K562 (cell line): ENCODE data around the gene BPI. TPM values are rescaled to one million over a fixed set of nuclear protein-coding genes. Genes with fewer than 3 reads are reported as not detected.

Source experiments
- ATF7 ChIP-seq: fragments of 450-650 bp; IDR thresholded peaks from 2 replicates; pipeline ENCODE4 v1.7.1; 2014; ENCODE audit warnings: mild to moderate bottlenecking, moderate library complexity
- CBX3 ChIP-seq, 2 experiments: IDR thresholded peaks; 1 replicate in 1 of 2; 2 replicates in 1 of 2; pipeline ENCODE4 v1.6.1; 2012; ENCODE audit warnings: inconsistent platforms in 2 of 2, low read length in 2 of 2, borderline replicate concordance in 1 of 2, control low read depth in 1 of 2
- GABPB1 ChIP-seq: sonication (generic); formaldehyde crosslinking; IDR thresholded peaks from 2 replicates; pipeline ENCODE4 v1.8.0; 2022; ENCODE audit warnings: mild to moderate bottlenecking, missing genetic modification reagents
- JUN ChIP-seq, 2 experiments: sonication (generic) in 1 of 2; formaldehyde crosslinking in 1 of 2; IDR thresholded peaks; 2 replicates each; pipeline versions ENCODE4 v1.6.1 to v1.8.0; 2012 to 2022; ENCODE audit warnings: borderline replicate concordance in 2 of 2, mild to moderate bottlenecking in 2 of 2, improper control_type of control experiment in 1 of 2, low read depth in 1 of 2, low read length in 1 of 2, missing genetic modification reagents in 1 of 2
- MEF2D ChIP-seq: conservative IDR thresholded peaks from 2 replicates; pipeline ENCODE4 v1.6.1; 2016; ENCODE audit warnings: low read depth, missing genetic modification characterization, missing compliant biosample characterization
- RAD21 ChIP-seq, 2 experiments: fragments of 250-450 bp in 1 of 2; fragments of 450-650 bp in 1 of 2; sonication (Bioruptor Pico) in 1 of 2; formaldehyde crosslinking in 1 of 2; IDR thresholded peaks in 1 of 2; conservative IDR thresholded peaks in 1 of 2; 2 replicates each; pipeline versions ENCODE4 v1.4.0 to v1.8.0; 2020 to 2022; ENCODE audit warnings: mild to moderate bottlenecking in 2 of 2, moderate library complexity in 1 of 2
- RCOR1 ChIP-seq, 2 experiments: IDR thresholded peaks; 2 replicates each; pipeline ENCODE4 v1.6.1; 2012; ENCODE audit warnings: low read depth in 2 of 2, low read length in 2 of 2, borderline replicate concordance in 1 of 2, improper control_type of control experiment in 1 of 2
- SRSF1 ChIP-seq: fragments of 200-400 bp; formaldehyde crosslinking; IDR thresholded peaks from 2 replicates; pipeline ENCODE4 v1.6.1; 2017; ENCODE audit warnings: mild to moderate bottlenecking, low read depth, low read length, moderate library complexity
- TCF3 ChIP-seq: sonication (generic); formaldehyde crosslinking; IDR thresholded peaks from 2 replicates; pipeline ENCODE4 v1.4.0; 2020; ENCODE audit warnings: mild to moderate bottlenecking, missing genetic modification reagents
- YY1 ChIP-seq, 3 experiments: IDR thresholded peaks; 2 replicates each; pipeline ENCODE4 v1.6.1; 2011; ENCODE audit warnings: low read length in 2 of 3, mild to moderate bottlenecking in 2 of 3, moderate library complexity in 2 of 3, borderline replicate concordance in 1 of 3, control low read depth in 1 of 3, low read depth in 1 of 3; ENCODE audit not compliant: insufficient read depth in 3 of 3, insufficient replicate concordance in 2 of 3, control insufficient read depth in 1 of 3, insufficient read length in 1 of 3; ENCODE audit errors: extremely low read depth in 1 of 3
- ZBTB7A ChIP-seq: IDR thresholded peaks from 2 replicates; pipeline ENCODE4 v1.6.1; 2011; ENCODE audit warnings: low read depth, mild to moderate bottlenecking, low read length, moderate library complexity, borderline replicate concordance; ENCODE audit not compliant: control insufficient read depth
- polyA plus RNA-seq, 8 experiments: library from polyadenylated mRNA; depleted of rRNA in 4 of 8; stranded (reverse) in 5 of 8; unstranded in 3 of 8; fragments of >200 nt; fragmentation: Nextera tagmentation in 2 of 8; fragmentation: Illumina TruSeq in 1 of 8; extraction: Ambion mirVana in 2 of 8; extraction: Trizol in 1 of 8; gene quantifications; 2 replicates each; pipeline versions ENCODE4 v1.2.1 to v1.2.3, GENCODE V29; 2011 to 2014; ENCODE audit warnings: inconsistent platforms in 1 of 8, missing spikeins in 1 of 8
- total RNA-seq, 7 experiments: library from RNA; depleted of rRNA in 6 of 7; stranded (reverse); fragments of >200 nt in 6 of 7; fragmentation: Illumina TruSeq in 2 of 7; extraction: Trizol in 2 of 7; gene quantifications; 2 replicates each; pipeline versions ENCODE4 v1.2.1 to v1.2.3, GENCODE V29; 2011 to 2021; ENCODE audit warnings: low replicate concordance in 1 of 7
- TF ChIP-seq, protein P1 (sequence below): sonication (generic); formaldehyde crosslinking; IDR thresholded peaks from 2 replicates; pipeline ENCODE4 v1.8.1; 2023; ENCODE audit warnings: mild to moderate bottlenecking, missing genetic modification reagents
- TF ChIP-seq, protein P2 (sequence below): sonication (generic); formaldehyde crosslinking; IDR thresholded peaks from 2 replicates; pipeline ENCODE4 v1.8.1; 2022; ENCODE audit warnings: missing genetic modification reagents
- TF ChIP-seq, protein P3 (sequence below): fragments of 250-450 bp; sonication (Bioruptor Pico); IDR thresholded peaks from 2 replicates; pipeline ENCODE4 v1.8.0; 2021; ENCODE audit warnings: moderate library complexity, mild to moderate bottlenecking, inconsistent platforms
- TF ChIP-seq, protein P4 (sequence below): fragments of 450-650 bp; IDR thresholded peaks from 2 replicates; pipeline ENCODE4 v1.6.1; 2018; ENCODE audit warnings: mild to moderate bottlenecking, low read depth; ENCODE audit not compliant: partially characterized antibody
- TF ChIP-seq, protein P5 (sequence below): fragments of 250-450 bp; sonication (Bioruptor Pico); IDR thresholded peaks from 2 replicates; pipeline ENCODE4 v1.8.0; 2022; ENCODE audit warnings: inconsistent platforms, mild to moderate bottlenecking, moderate library complexity, borderline replicate concordance

BPI gene
- total and polyA plus RNA-seq, 9 of the 15 experiments (the other 6 are each of a cell fraction or from before 2014, with no cell fraction given): not detected

DNA sequence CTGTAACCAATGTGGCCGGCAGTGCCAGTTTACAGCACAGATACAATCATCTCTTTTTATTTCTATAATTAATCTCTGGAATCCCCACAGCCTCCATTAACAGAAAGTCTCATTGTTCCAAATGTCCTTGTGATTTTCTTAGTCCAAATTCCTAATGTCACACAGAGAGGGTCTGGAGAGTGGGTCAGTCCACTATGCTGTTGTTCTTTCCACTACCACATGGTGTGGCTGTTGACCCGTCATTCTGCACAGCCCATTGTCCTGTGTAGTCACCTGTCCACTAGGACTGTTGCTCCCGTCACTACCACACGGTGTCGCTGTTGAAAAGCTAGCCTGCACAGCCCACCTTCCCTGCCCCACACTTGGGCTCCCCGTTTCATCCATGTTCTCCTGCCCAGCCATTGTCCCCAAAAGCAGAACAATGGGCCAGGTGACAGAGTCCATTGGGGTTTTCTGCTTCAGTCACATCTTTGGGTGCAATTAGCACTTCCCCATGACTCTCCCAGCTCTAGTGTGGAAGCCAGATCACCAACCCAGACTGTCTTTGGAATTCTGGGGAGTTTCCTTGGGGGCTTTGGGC is 33.7 kb downstream of the BPI start (continued):
- TF ChIP-seq, protein P1, sequence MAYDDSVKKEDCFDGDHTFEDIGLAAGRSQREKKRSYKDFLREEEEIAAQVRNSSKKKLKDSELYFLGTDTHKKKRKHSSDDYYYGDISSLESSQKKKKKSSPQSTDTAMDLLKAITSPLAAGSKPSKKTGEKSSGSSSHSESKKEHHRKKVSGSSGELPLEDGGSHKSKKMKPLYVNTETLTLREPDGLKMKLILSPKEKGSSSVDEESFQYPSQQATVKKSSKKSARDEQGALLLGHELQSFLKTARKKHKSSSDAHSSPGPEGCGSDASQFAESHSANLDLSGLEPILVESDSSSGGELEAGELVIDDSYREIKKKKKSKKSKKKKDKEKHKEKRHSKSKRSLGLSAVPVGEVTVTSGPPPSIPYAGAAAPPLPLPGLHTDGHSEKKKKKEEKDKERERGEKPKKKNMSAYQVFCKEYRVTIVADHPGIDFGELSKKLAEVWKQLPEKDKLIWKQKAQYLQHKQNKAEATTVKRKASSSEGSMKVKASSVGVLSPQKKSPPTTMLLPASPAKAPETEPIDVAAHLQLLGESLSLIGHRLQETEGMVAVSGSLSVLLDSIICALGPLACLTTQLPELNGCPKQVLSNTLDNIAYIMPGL (CRISPR knock-in tag): peak; percentile 81; the same call in 1 of the 2 replicates
- TF ChIP-seq, protein P2, sequence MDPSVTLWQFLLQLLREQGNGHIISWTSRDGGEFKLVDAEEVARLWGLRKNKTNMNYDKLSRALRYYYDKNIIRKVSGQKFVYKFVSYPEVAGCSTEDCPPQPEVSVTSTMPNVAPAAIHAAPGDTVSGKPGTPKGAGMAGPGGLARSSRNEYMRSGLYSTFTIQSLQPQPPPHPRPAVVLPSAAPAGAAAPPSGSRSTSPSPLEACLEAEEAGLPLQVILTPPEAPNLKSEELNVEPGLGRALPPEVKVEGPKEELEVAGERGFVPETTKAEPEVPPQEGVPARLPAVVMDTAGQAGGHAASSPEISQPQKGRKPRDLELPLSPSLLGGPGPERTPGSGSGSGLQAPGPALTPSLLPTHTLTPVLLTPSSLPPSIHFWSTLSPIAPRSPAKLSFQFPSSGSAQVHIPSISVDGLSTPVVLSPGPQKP: no peak
- TF ChIP-seq, protein P3, sequence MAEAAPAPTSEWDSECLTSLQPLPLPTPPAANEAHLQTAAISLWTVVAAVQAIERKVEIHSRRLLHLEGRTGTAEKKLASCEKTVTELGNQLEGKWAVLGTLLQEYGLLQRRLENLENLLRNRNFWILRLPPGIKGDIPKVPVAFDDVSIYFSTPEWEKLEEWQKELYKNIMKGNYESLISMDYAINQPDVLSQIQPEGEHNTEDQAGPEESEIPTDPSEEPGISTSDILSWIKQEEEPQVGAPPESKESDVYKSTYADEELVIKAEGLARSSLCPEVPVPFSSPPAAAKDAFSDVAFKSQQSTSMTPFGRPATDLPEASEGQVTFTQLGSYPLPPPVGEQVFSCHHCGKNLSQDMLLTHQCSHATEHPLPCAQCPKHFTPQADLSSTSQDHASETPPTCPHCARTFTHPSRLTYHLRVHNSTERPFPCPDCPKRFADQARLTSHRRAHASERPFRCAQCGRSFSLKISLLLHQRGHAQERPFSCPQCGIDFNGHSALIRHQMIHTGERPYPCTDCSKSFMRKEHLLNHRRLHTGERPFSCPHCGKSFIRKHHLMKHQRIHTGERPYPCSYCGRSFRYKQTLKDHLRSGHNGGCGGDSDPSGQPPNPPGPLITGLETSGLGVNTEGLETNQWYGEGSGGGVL (CRISPR knock-in tag): no peak
- TF ChIP-seq YY1 (IDR thresholded peaks at IDR 0.05; ENCODE audit: borderline replicate concordance in 1 of 3, control insufficient read depth in 1 of 3, extremely low read depth in 1 of 3, insufficient read depth in 3 of 3, insufficient read length in 1 of 3, insufficient replicate concordance in 2 of 3, low read depth in 1 of 3, low read length in 2 of 3): peak in 1 of 3 experiments; percentile 39
- peak; percentile 61 for TF ChIP-seq MEF2D (tag)
- peak; percentile 28; the same call in 1 of the 2 replicates for TF ChIP-seq TCF3
- TF ChIP-seq, protein P4, sequence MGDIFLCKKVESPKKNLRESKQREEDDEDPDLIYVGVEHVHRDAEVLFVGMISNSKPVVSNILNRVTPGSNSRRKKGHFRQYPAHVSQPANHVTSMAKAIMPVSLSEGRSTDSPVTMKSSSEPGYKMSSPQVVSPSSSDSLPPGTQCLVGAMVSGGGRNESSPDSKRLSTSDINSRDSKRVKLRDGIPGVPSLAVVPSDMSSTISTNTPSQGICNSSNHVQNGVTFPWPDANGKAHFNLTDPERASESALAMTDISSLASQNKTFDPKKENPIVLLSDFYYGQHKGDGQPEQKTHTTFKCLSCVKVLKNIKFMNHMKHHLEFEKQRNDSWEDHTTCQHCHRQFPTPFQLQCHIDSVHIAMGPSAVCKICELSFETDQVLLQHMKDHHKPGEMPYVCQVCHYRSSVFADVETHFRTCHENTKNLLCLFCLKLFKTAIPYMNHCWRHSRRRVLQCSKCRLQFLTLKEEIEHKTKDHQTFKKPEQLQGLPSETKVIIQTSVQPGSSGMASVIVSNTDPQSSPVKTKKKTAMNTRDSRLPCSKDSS: peak; percentile 85
- peak; percentile 63 for TF ChIP-seq GABPB1 (CRISPR knock-in tag)
- no peak for TF ChIP-seq SRSF1
- 0 out of 2 replicates have a peak, but pooled peaks have one; percentile 28 for TF ChIP-seq ZBTB7A
- TF ChIP-seq, protein P5, sequence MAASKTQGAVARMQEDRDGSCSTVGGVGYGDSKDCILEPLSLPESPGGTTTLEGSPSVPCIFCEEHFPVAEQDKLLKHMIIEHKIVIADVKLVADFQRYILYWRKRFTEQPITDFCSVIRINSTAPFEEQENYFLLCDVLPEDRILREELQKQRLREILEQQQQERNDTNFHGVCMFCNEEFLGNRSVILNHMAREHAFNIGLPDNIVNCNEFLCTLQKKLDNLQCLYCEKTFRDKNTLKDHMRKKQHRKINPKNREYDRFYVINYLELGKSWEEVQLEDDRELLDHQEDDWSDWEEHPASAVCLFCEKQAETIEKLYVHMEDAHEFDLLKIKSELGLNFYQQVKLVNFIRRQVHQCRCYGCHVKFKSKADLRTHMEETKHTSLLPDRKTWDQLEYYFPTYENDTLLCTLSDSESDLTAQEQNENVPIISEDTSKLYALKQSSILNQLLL (CRISPR knock-in tag): no peak
- peak; percentile 51; the same call in 1 of the 2 replicates for TF ChIP-seq JUN (IDR thresholded peaks at IDR 0.05; ENCODE audit: borderline replicate concordance, low read depth, low read length)
- no peak for TF ChIP-seq JUN (CRISPR knock-in tag; IDR thresholded peaks at IDR 0.05; ENCODE audit: borderline replicate concordance)
- TF ChIP-seq RAD21 (CRISPR knock-in tag; conservative IDR thresholded peaks at IDR 0.05 in 1 of 2, IDR thresholded peaks at IDR 0.05 in 1 of 2): peak; percentile 96 to 99
- TF ChIP-seq ATF7: 0 out of 2 replicates have a peak, but pooled peaks have one; percentile 43
- peak in 1 of 2 experiments; percentile 65; a peak in 2 of 4 replicates for TF ChIP-seq RCOR1 (IDR thresholded peaks at IDR 0.05; ENCODE audit: borderline replicate concordance in 1 of 2, low read depth in 2 of 2, low read length in 2 of 2)
- peak; percentile 72 to 100 for TF ChIP-seq CBX3 (IDR thresholded peaks at IDR 0.05; ENCODE audit: borderline replicate concordance in 1 of 2, low read length in 2 of 2)
